ENCODE results near the gene HES1.
"Not testable (repeated sequence)": the region's sequence is repeated elsewhere in the genome, so short reads cannot be mapped to it uniquely, and the experiment has no call there.

Gene HES1

GRCh38 chr3:194135806-194136518, at the start of gene HES1:
Gene HES1, plus strand, starts transcription at chr3:194136148. Its CDS starts 233 bp downstream, at chr3:194136381.
- peak; percentile 85 for DNase-seq

GRCh38 chr3:194086388-194087075, 49.4 kb upstream of the HES1 start:
- no peak for DNase-seq

DNA sequence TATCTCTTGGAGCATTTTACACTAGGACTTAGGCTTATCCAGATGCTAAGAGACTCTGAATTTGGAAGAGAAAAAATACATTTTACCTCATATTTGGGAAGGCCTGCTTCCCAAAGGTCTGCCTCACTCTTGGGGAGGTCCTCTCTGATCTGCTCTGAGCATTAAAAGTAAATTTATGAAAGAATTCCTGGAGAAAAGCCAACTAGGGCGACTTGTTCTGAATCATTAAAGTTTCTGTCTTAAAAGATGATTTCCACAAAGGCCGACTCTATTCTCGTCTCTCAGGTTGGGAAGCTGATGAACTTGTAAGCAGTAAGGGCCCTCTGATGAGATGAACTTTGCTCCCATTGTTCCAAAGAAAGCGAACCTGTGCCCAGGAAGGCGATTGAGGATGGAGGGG, 48.7 kb upstream of the HES1 start:
- DNase-seq: no peak

DNA sequence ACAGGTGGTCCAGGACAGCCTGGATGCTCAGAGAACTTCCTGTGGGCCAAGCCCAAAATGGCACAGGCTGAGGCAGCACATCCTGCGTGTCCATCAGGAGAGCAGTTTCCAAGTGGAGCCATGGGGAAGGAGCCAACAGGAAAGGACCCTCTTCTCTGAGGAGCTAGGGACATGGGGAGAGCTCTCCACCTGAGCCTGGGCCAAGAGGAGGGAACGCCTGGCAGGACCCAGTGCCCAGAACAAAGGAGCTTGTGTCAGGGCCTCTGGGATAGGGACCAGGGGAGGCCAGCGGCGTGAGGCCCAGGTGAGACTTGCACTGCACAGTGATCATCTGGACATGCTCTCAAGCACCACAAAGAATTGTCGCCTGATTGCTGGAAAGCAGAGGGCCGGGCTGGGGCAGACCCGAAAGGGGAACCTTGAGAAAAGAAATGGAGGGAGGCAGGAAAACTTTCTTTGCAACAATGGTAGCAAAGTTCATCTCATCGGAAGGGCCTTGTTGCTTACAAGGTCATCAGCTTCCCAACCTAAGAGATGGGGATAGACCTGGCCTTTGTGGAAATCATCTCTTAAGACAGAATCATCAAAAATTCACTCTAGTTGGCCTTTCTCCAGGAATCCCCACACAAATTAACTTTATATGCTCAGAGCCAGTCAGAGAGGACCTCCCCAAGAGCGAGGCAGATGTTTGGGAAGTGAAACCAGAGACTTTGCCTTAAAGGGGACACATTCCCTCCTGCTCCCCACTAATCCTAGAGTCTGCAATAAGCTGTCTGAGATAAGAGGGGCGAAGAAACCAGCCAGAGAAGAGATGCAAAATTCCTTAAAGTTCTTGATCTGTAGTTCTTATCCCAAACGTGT, 47.7 kb upstream of the HES1 start:
- DNase-seq: no peak

DNA sequence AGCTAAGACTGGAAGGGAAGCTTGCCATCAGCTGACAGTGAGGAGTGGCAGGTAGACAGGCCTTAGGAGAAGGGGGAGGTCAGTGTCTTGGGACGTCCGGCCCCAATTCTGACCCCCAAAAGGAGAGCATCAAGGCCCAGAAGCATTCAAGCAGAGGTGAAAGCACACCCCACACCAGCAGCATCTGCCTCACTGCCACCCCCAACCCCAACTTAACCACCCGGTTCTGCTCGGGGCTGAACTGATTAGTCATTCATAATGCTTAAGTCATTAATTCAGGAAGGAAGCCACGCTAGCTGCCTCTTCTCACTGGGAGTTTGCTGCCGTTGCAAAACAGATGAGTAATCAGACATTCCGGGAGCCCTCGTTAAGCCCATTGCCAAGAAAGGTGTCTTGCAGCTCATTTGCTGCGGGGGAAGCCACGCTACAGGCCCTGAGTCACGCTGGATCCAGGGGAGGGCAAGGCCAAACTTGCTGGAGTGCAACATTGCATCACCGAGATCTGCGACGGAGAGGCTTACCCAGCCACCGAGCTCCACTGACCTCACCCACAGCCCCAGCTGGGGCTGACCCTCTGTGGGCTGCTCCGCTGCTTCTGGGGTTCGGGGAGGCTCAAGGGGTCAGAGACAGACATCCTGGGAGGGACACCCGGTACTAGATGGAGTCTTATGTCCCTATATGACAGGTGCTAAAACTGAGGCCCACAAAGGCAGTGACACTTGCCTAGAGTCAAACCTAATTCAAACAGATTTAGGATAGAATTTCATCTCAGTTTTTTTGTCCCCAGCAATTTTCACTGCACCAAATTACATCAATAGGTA, 46.4 kb upstream of the HES1 start:
- peak; percentile 40 for DNase-seq

DNA sequence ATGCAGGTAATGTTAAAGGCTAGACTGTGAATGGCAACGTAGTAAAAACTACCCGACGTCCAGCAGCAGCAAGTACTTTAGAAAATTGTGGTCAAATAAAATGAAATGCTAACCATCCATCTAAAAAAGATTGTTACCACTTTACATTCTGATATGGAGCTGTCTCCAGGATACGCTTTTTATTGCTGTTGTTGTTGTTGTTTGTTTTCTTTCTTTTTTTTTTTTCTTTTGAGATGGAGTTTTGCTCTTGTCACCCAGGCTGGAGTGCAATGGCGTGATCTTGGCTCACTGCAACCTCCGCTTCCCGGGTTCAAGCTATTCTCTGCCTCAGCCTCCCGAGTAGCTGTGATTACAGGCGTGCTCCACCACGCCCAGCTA, 45.8 kb upstream of the HES1 start:
- DNase-seq: not testable (repeated sequence)

DNA sequence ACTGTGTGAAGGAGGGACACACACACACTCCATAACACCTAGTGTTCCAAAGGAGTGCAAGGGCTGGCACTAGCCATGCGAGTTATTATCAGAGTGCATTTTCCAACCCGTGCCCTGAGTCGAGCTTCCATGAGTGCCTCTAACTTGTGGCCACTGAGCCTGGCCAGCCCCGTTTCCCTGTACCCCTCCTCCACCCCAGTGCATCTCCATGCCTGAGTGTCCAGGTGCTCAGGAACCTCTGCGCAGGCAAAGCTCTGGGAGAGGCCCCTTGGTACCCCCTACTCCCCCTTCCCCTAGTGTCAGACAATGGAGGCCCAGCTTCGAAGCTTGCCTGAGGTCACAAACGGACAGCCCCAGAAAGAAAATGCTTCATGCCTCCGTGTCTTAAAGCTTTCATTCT, 45.2 kb upstream of the HES1 start:
- DNase-seq: no peak

GRCh38 chr3:194091141-194091540, 44.8 kb upstream of the HES1 start:
- no peak for DNase-seq

- DNase-seq: not testable (repeated sequence)
These were observed 44.1 kb upstream of the HES1 start for GRCh38 chr3:194091897-194092296.

GRCh38 chr3:194092881-194093301, 43.1 kb upstream of the HES1 start:
- no peak for DNase-seq

GRCh38 chr3:194093842-194094241, 42.1 kb upstream of the HES1 start:
- DNase-seq: no peak

DNA sequence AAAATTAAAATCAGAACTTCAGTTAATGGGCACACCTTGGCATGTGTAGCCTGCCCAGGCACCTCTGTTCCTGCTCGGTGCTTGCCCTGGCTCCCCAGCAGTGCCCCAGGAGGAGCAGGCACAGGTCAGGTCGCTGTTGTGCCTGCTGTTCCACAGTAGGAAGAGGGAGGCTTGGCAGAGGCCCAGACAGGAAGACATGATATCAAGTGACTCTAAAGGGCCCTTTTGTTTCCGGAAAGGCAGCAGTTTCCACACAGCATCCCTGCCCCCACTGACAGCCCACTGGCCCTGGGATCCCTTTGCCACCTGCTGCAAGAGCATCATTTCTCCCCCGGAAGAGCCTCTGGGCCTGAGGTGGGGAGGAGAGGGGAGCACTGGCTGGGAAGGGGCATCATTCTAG, 40.5 kb upstream of the HES1 start:
- peak; percentile 53 for DNase-seq

DNA sequence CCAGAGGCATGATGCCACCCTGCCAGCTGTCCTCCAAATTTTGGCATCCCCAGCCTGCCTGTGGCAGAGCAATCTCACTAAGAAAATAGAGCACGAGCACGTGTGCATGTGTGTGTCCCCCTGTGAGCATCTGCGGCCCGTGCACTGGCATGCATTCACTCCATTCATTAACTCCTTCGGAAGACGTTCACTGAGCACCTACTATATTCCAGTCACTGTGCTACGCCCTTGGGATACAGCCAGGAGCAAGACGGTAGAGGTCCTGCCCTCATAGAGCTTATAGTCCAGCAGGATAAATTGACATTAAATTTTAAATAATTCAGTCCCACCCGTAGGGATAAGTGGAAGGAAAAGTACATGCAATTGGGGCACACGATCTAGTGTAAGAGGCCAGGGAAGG, 40.0 kb upstream of the HES1 start:
- no peak for DNase-seq

GRCh38 chr3:194097141-194097882, 38.6 kb upstream of the HES1 start:
- DNase-seq: no peak

- no peak for DNase-seq
These were observed 37.7 kb upstream of the HES1 start for GRCh38 chr3:194098081-194098842.

DNA sequence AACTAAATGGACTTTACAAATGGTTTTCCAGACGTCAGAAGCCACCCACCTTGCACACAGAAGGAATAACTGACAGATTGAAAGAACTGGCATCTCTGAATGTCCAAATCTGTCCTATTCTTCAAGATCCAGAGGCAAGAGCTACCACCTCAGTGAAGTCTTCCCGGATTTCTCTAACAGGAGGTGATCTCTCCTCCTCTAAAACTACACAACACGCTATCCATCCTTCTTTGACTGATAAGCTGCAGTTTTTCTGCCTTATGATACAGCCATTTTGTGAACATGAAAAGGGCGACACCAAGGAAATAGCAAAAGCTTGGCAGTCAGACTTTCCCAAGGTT, 37.1 kb upstream of the HES1 start:
- no peak for DNase-seq

DNA sequence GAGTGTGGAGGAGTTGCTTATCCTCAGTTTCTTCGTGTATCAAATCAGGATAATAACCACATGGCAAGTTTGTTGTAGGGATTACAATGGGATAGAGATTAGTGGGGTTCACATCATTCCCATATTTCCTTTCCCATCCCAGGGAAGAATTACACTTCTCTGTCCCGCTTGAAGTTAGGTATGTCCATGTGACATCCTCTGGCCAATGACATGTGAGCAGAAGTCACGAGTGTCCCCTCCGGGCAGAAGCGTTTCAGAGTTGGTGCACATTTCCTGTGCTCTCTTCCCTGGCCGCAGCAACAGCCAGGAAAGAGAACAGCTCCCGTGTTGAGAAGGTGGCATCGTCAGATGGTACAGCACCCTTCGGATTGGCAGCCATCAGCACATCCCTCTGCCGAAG, 36.7 kb upstream of the HES1 start:
- DNase-seq: no peak

- no peak for DNase-seq
These were observed 35.0 kb upstream of the HES1 start for GRCh38 chr3:194100856-194101390.

GRCh38 chr3:194101592-194102432, 34.1 kb upstream of the HES1 start:
- DNase-seq: no peak

GRCh38 chr3:194102436-194102835, 33.5 kb upstream of the HES1 start:
- DNase-seq: no peak
